RWPE2 (cell line): ENCODE measurements around the gene LCP2.

ENCODE experiments used
- ATAC-seq: fragments of 200-7000 bp; cut with Tn5 transposase; 3 replicates; pipeline ENCODE4 v1.9.1; 2021; ENCODE audit warnings: low read depth
- DNase-seq: peaks from one replicate; pipeline ENCODE4 v3.0.0-alpha.2; 2020; ENCODE audit warnings: low spot score
- H3K27ac ChIP-seq: fragments of 450-650 bp; 2 replicates; pipeline ENCODE4 v1.5.1; 2017; ENCODE audit warnings: mild to moderate bottlenecking; ENCODE audit not compliant: poor library complexity, severe bottlenecking
- H3K27me3 ChIP-seq: fragments of 250-450 bp; sonication (Bioruptor Pico); 2 replicates; pipeline ENCODE4 v1.5.1; 2021; ENCODE audit warnings: mild to moderate bottlenecking, moderate library complexity; ENCODE audit not compliant: insufficient read depth, poor library complexity, severe bottlenecking
- H3K36me3 ChIP-seq: fragments of 250-450 bp; sonication (Bioruptor Pico); 2 replicates; pipeline ENCODE4 v1.5.1; 2020; ENCODE audit warnings: low read depth, mild to moderate bottlenecking, moderate library complexity
- H3K4me1 ChIP-seq: fragments of 250-450 bp; sonication (Bioruptor Pico); 2 replicates; pipeline ENCODE4 v1.5.1; 2021; ENCODE audit warnings: mild to moderate bottlenecking, moderate library complexity; ENCODE audit not compliant: insufficient read depth, poor library complexity, severe bottlenecking
- H3K4me3 ChIP-seq: fragments of 250-450 bp; sonication (Bioruptor Pico); 2 replicates; pipeline ENCODE4 v1.5.1; 2021; ENCODE audit warnings: mild to moderate bottlenecking, moderate library complexity; ENCODE audit not compliant: severe bottlenecking
- H3K9me3 ChIP-seq: fragments of 250-450 bp; sonication (Bioruptor Pico); 2 replicates; pipeline ENCODE4 v1.5.1; 2021; ENCODE audit warnings: mild to moderate bottlenecking, moderate library complexity; ENCODE audit not compliant: severe bottlenecking
- CTCF ChIP-seq: fragments of 450-650 bp; IDR thresholded peaks from one replicate; pipeline ENCODE4 v1.5.1; 2017; ENCODE audit warnings: mild to moderate bottlenecking, moderate library complexity; ENCODE audit not compliant: poor library complexity, severe bottlenecking

Gene LCP2

GRCh38 chr5:170297589-170298462 is at the start of gene LCP2:
TSS of gene LCP2 (minus strand) at chr5:170297777. CDS start at chr5:170297611, 166 bp downstream.
- H3K4me3 ChIP-seq, result no peak within 1 kb of the TSS
- no peaks in the 10 kb centered on the region for H3K9me3 ChIP-seq
- H3K27me3 ChIP-seq, result peaks cover 4% of the 10 kb centered on the region
- no peak for TF ChIP-seq CTCF
- ATAC-seq (0 out of 3 replicates have a peak, but pooled peaks have one; percentile 15), DNase-seq (no peak)
- H3K4me1 ChIP-seq, result no peaks in the 10 kb centered on the region
- H3K27ac ChIP-seq, result no peak within 1 kb of the TSS
- H3K36me3 ChIP-seq, result no peaks in the 10 kb centered on the region

GRCh38 chr5:170347022-170347567 is 49.5 kb upstream of the LCP2 start:
- no peak overlapping the region for H3K4me3 ChIP-seq
- TF ChIP-seq CTCF, result no peak
- ATAC-seq (no peak), DNase-seq (no peak)
- H3K4me1 ChIP-seq, result no peaks in the 10 kb centered on the region
- no peak overlapping the region for H3K27ac ChIP-seq
- H3K36me3 ChIP-seq, result no peaks in the 10 kb centered on the region
- no peaks in the 10 kb centered on the region for H3K9me3 ChIP-seq
- H3K27me3 ChIP-seq, result peaks cover 18% of the 10 kb centered on the region

GRCh38 chr5:170345971-170346370 is 48.4 kb upstream of the LCP2 start:
- Histone ChIP-seq H3K36me3 (no peaks in the 10 kb centered on the region), H3K27ac (no peak overlapping the region), H3K4me3 (no peak overlapping the region), H3K27me3 (peaks cover 18% of the 10 kb centered on the region), H3K4me1 (no peaks in the 10 kb centered on the region), H3K9me3 (no peaks in the 10 kb centered on the region)
- ATAC-seq, result no peak
- no peak for DNase-seq
- TF ChIP-seq CTCF, result no peak

GRCh38 chr5:170343177-170343576 is 45.6 kb upstream of the LCP2 start:
- peaks cover 7% of the 10 kb centered on the region for H3K27me3 ChIP-seq
- no peak overlapping the region for H3K27ac ChIP-seq
- ATAC-seq, result no peak
- DNase-seq, result no peak
- TF ChIP-seq CTCF, result no peak
- H3K36me3 ChIP-seq, result no peaks in the 10 kb centered on the region
- no peaks in the 10 kb centered on the region for H3K4me1 ChIP-seq
- H3K9me3 ChIP-seq, result no peaks in the 10 kb centered on the region
- H3K4me3 ChIP-seq, result no peak overlapping the region
